ENCODE results near the gene SLC27A1.

SLC27A1 gene

GRCh38 chr19:17482877-17483604, 12.7 kb downstream of the SLC27A1 start:
- no peak overlapping the region for H3K9ac ChIP-seq (ENCODE audit: low read length)
- no peaks in the 10 kb centered on the region for H3K27me3 ChIP-seq (ENCODE audit: control insufficient read depth, insufficient read depth, low read length)
- H3K4me1 ChIP-seq (ENCODE audit: control insufficient read depth, insufficient read depth, low read length) = peaks cover 12% of the 10 kb centered on the region
- no peaks in the 10 kb centered on the region for H3K9me3 ChIP-seq (ENCODE audit: control insufficient read depth, low read length)
- H3K36me3 ChIP-seq (ENCODE audit: control insufficient read depth, insufficient read depth, low read length) = no peaks in the 10 kb centered on the region
- H3K4me3 ChIP-seq (ENCODE audit: low read length) = no peak overlapping the region

GRCh38 chr19:17483605-17484002, 13.3 kb downstream of the SLC27A1 start:
- no peaks in the 10 kb centered on the region for H3K9me3 ChIP-seq (ENCODE audit: control insufficient read depth, low read length)
- H3K4me1 ChIP-seq (ENCODE audit: control insufficient read depth, insufficient read depth, low read length) = peaks cover 17% of the 10 kb centered on the region
- no peak overlapping the region for H3K9ac ChIP-seq (ENCODE audit: low read length)
- H3K27me3 ChIP-seq (ENCODE audit: control insufficient read depth, insufficient read depth, low read length) = no peaks in the 10 kb centered on the region
- no peak overlapping the region for H3K4me3 ChIP-seq (ENCODE audit: low read length)
- no peaks in the 10 kb centered on the region for H3K36me3 ChIP-seq (ENCODE audit: control insufficient read depth, insufficient read depth, low read length)

- H3K27me3 ChIP-seq (ENCODE audit: control insufficient read depth, insufficient read depth, low read length) = no peaks in the 10 kb centered on the region
- H3K4me3 ChIP-seq (ENCODE audit: low read length) = no peak overlapping the region
- no peaks in the 10 kb centered on the region for H3K36me3 ChIP-seq (ENCODE audit: control insufficient read depth, insufficient read depth, low read length)
- peaks cover 26% of the 10 kb centered on the region for H3K4me1 ChIP-seq (ENCODE audit: control insufficient read depth, insufficient read depth, low read length)
- H3K9me3 ChIP-seq (ENCODE audit: control insufficient read depth, low read length) = no peaks in the 10 kb centered on the region
- H3K9ac ChIP-seq (ENCODE audit: low read length) = no peak overlapping the region
Observed at GRCh38 chr19:17484520-17485185, 14.3 kb downstream of the SLC27A1 start.

GRCh38 chr19:17486545-17487240, 16.4 kb downstream of the SLC27A1 start:
- no peaks in the 10 kb centered on the region for H3K27me3 ChIP-seq (ENCODE audit: control insufficient read depth, insufficient read depth, low read length)
- H3K36me3 ChIP-seq (ENCODE audit: control insufficient read depth, insufficient read depth, low read length) = no peaks in the 10 kb centered on the region
- no peak overlapping the region for H3K9ac ChIP-seq (ENCODE audit: low read length)
- no peak overlapping the region for H3K4me3 ChIP-seq (ENCODE audit: low read length)
- H3K9me3 ChIP-seq (ENCODE audit: control insufficient read depth, low read length) = no peaks in the 10 kb centered on the region
- H3K4me1 ChIP-seq (ENCODE audit: control insufficient read depth, insufficient read depth, low read length) = peaks cover 26% of the 10 kb centered on the region

- no peaks in the 10 kb centered on the region for H3K9me3 ChIP-seq (ENCODE audit: control insufficient read depth, low read length)
- peaks cover 26% of the 10 kb centered on the region for H3K4me1 ChIP-seq (ENCODE audit: control insufficient read depth, insufficient read depth, low read length)
- H3K4me3 ChIP-seq (ENCODE audit: low read length) = no peak overlapping the region
- H3K36me3 ChIP-seq (ENCODE audit: control insufficient read depth, insufficient read depth, low read length) = no peaks in the 10 kb centered on the region
- H3K27me3 ChIP-seq (ENCODE audit: control insufficient read depth, insufficient read depth, low read length) = no peaks in the 10 kb centered on the region
- no peak overlapping the region for H3K9ac ChIP-seq (ENCODE audit: low read length)
Observed at GRCh38 chr19:17487284-17488121, 17.2 kb downstream of the SLC27A1 start.

- Histone ChIP-seq H3K9ac (ENCODE audit: low read length) (peak overlapping the region; percentile 46), H3K36me3 (ENCODE audit: control insufficient read depth, insufficient read depth, low read length) (no peaks in the 10 kb centered on the region), H3K9me3 (ENCODE audit: control insufficient read depth, low read length) (no peaks in the 10 kb centered on the region), H3K27me3 (ENCODE audit: control insufficient read depth, insufficient read depth, low read length) (no peaks in the 10 kb centered on the region), H3K4me3 (ENCODE audit: low read length) (no peak overlapping the region), H3K4me1 (ENCODE audit: control insufficient read depth, insufficient read depth, low read length) (peaks cover 26% of the 10 kb centered on the region)
Observed at GRCh38 chr19:17488593-17489391, 18.5 kb downstream of the SLC27A1 start.

GRCh38 chr19:17489392-17490030, 19.2 kb downstream of the SLC27A1 start:
- H3K4me3 ChIP-seq (ENCODE audit: low read length) = no peak overlapping the region
- peaks cover 26% of the 10 kb centered on the region for H3K4me1 ChIP-seq (ENCODE audit: control insufficient read depth, insufficient read depth, low read length)
- H3K36me3 ChIP-seq (ENCODE audit: control insufficient read depth, insufficient read depth, low read length) = no peaks in the 10 kb centered on the region
- H3K9ac ChIP-seq (ENCODE audit: low read length) = no peak overlapping the region
- H3K9me3 ChIP-seq (ENCODE audit: control insufficient read depth, low read length) = no peaks in the 10 kb centered on the region
- no peaks in the 10 kb centered on the region for H3K27me3 ChIP-seq (ENCODE audit: control insufficient read depth, insufficient read depth, low read length)

- H3K9me3 ChIP-seq (ENCODE audit: control insufficient read depth, low read length) = no peaks in the 10 kb centered on the region
- H3K27me3 ChIP-seq (ENCODE audit: control insufficient read depth, insufficient read depth, low read length) = no peaks in the 10 kb centered on the region
- H3K9ac ChIP-seq (ENCODE audit: low read length) = no peak overlapping the region
- peaks cover 21% of the 10 kb centered on the region for H3K4me1 ChIP-seq (ENCODE audit: control insufficient read depth, insufficient read depth, low read length)
- H3K36me3 ChIP-seq (ENCODE audit: control insufficient read depth, insufficient read depth, low read length) = no peaks in the 10 kb centered on the region
- H3K4me3 ChIP-seq (ENCODE audit: low read length) = no peak overlapping the region
Observed at GRCh38 chr19:17490411-17490810, 20.1 kb downstream of the SLC27A1 start.

- Histone ChIP-seq H3K9ac (ENCODE audit: low read length) (no peak overlapping the region), H3K9me3 (ENCODE audit: control insufficient read depth, low read length) (no peaks in the 10 kb centered on the region), H3K27me3 (ENCODE audit: control insufficient read depth, insufficient read depth, low read length) (no peaks in the 10 kb centered on the region), H3K4me1 (ENCODE audit: control insufficient read depth, insufficient read depth, low read length) (peaks cover 21% of the 10 kb centered on the region), H3K4me3 (ENCODE audit: low read length) (no peak overlapping the region), H3K36me3 (ENCODE audit: control insufficient read depth, insufficient read depth, low read length) (no peaks in the 10 kb centered on the region)
Observed at GRCh38 chr19:17491287-17491686, 21.0 kb downstream of the SLC27A1 start.

GRCh38 chr19:17495639-17496296, 25.4 kb downstream of the SLC27A1 start:
- H3K4me3 ChIP-seq (ENCODE audit: low read length) = no peak overlapping the region
- H3K9me3 ChIP-seq (ENCODE audit: control insufficient read depth, low read length) = no peaks in the 10 kb centered on the region
- H3K4me1 ChIP-seq (ENCODE audit: control insufficient read depth, insufficient read depth, low read length) = no peaks in the 10 kb centered on the region
- H3K27me3 ChIP-seq (ENCODE audit: control insufficient read depth, insufficient read depth, low read length) = no peaks in the 10 kb centered on the region
- peaks cover 4% of the 10 kb centered on the region for H3K36me3 ChIP-seq (ENCODE audit: control insufficient read depth, insufficient read depth, low read length)
- H3K9ac ChIP-seq (ENCODE audit: low read length) = no peak overlapping the region
